K562 (cell line): ENCODE measurements around the gene TARS3. TPM values are rescaled to one million over a fixed set of nuclear protein-coding genes. Genes with fewer than 3 reads are reported as not detected.

Experiments used
- ATAC-seq: fragments of 200-7000 bp; cut with Tn5 transposase; 3 replicates; pipeline ENCODE4 v1.9.1; 2020; ENCODE audit warnings: moderate library complexity
- BruUV-seq: library from RNA; stranded (reverse); fragments of 400-500 nt; replicated peaks from 2 replicates; lab custom pipeline; 2021; lab: Mats Ljungman, UMichigan
- CTCF ChIA-PET: fragments of 300-600 bp; formaldehyde crosslinking; extraction: SDS; loops from one replicate; lab custom pipeline; 2021; ENCODE audit warnings: low intra/inter-chr PET ratio; lab: Yijun Ruan, JAX
- POLR2A ChIA-PET: fragments of 300-600, 350-650 bp; sonication (Branson Sonifier 250); formaldehyde crosslinking; extraction: SDS; loops from one replicate; lab custom pipeline; 2021; ENCODE audit warnings: antibody characterized with exemption, inconsistent platforms; lab: Yijun Ruan, JAX
- DNase-seq, 4 experiments: peaks; one replicate each; pipeline versions ENCODE4 v3.0.0 to v3.0.0-alpha.2; 2011 to 2018; ENCODE audit warnings: low spot score in 3 of 4, mixed read lengths in 3 of 4; ENCODE audit errors: extremely low read depth in 1 of 4
- FAIRE-seq: peaks from 2 replicates; lab custom pipeline; 2011; peaks lifted over from hg19 to GRCh38; lab: Jason Lieb, UNC
- H2AFZ ChIP-seq: 2 replicates; pipeline ENCODE4 v1.6.0; 2011; ENCODE audit warnings: low read depth, low read length, control low read depth, inconsistent platforms
- H3K27ac ChIP-seq: fragments of 200-600 bp; 3 replicates; pipeline ENCODE4 v1.8.0; 2011; ENCODE audit warnings: low read depth, mild to moderate bottlenecking, control low read depth, inconsistent platforms, low read length, moderate library complexity, mixed read lengths; ENCODE audit errors: extremely low read depth
- H3K27me3 ChIP-seq, 2 experiments: fragments of 300-600 bp in 1 of 2; 2 replicates in 1 of 2; 3 replicates in 1 of 2; pipeline versions ENCODE4 v1.6.0 to v1.8.0; 2011; ENCODE audit warnings: inconsistent platforms in 2 of 2, low read length in 2 of 2, mild to moderate bottlenecking in 1 of 2, mixed read lengths in 1 of 2, moderate library complexity in 1 of 2; ENCODE audit not compliant: control insufficient read depth in 2 of 2, insufficient read depth in 2 of 2
- H3K36me3 ChIP-seq: fragments of 300-600 bp; 3 replicates; pipeline ENCODE4 v1.8.0; 2011; ENCODE audit warnings: mild to moderate bottlenecking, low read length, inconsistent platforms; ENCODE audit not compliant: control insufficient read depth, insufficient read depth
- H3K4me1 ChIP-seq, 2 experiments: fragments of 200-600 bp in 1 of 2; replicated peaks in 1 of 2; 2 replicates in 1 of 2; 3 replicates in 1 of 2; pipeline versions ENCODE4 v1.5.1 to v1.8.0; 2011; ENCODE audit warnings: inconsistent platforms in 2 of 2, low read length in 2 of 2, mild to moderate bottlenecking in 1 of 2, mixed read lengths in 1 of 2, moderate library complexity in 1 of 2; ENCODE audit not compliant: control insufficient read depth in 2 of 2, insufficient read depth in 2 of 2
- H3K4me2 ChIP-seq: 2 replicates; pipeline ENCODE4 v1.6.1; 2011; ENCODE audit warnings: low read length, control low read depth, inconsistent platforms, mixed read lengths; ENCODE audit not compliant: insufficient read depth
- H3K4me3 ChIP-seq: fragments of 200-600 bp; sonication (generic), shearing (Covaris generic); 2 replicates; pipeline ENCODE4 v1.5.1; 2016; ENCODE audit warnings: control low read depth, inconsistent platforms
- H3K79me2 ChIP-seq: fragments of 200-600 bp; 3 replicates; pipeline ENCODE4 v1.8.0; 2011; ENCODE audit warnings: low read length, inconsistent platforms; ENCODE audit not compliant: control insufficient read depth, insufficient read depth
- H3K9ac ChIP-seq, 2 experiments: 2 replicates each; pipeline versions ENCODE4 v1.6.0 to v1.6.1; 2011; ENCODE audit warnings: low read depth in 2 of 2, low read length in 2 of 2, control low read depth in 1 of 2, inconsistent platforms in 1 of 2, mild to moderate bottlenecking in 1 of 2, mixed read lengths in 1 of 2; ENCODE audit not compliant: insufficient read depth in 1 of 2
- H3K9me1 ChIP-seq: one replicate; pipeline ENCODE4 v1.6.0; 2011; ENCODE audit warnings: inconsistent platforms, mild to moderate bottlenecking, low read length, moderate library complexity; ENCODE audit not compliant: control insufficient read depth, insufficient read depth
- H3K9me3 ChIP-seq: replicated peaks from 2 replicates; pipeline ENCODE4 v1.5.1; 2011; ENCODE audit warnings: low read depth, low read length, inconsistent platforms; ENCODE audit not compliant: control insufficient read depth, insufficient read depth
- H4K20me1 ChIP-seq: replicated peaks from 2 replicates; pipeline ENCODE4 v1.6.1; 2011; ENCODE audit warnings: low read length, inconsistent platforms, mixed read lengths; ENCODE audit not compliant: control insufficient read depth, insufficient read depth
- ASH1L ChIP-seq: fragments of 450-650 bp; IDR thresholded peaks from 2 replicates; pipeline ENCODE4 v1.6.1; 2018; ENCODE audit warnings: borderline replicate concordance, mild to moderate bottlenecking, low read depth; ENCODE audit not compliant: partially characterized antibody
- E2F4 ChIP-seq: sonication (generic); formaldehyde crosslinking; IDR thresholded peaks from 2 replicates; pipeline ENCODE4 v1.8.0; 2022; ENCODE audit warnings: mild to moderate bottlenecking, low read depth, missing genetic modification reagents
- ETS1 ChIP-seq: conservative IDR thresholded peaks from 2 replicates; pipeline ENCODE4 v1.6.1; 2011; ENCODE audit warnings: low read depth, mild to moderate bottlenecking, low read length; ENCODE audit not compliant: control insufficient read depth
- GTF2E2 ChIP-seq: fragments of 200-800 bp; sonication (Bioruptor generic); IDR thresholded peaks from 2 replicates; pipeline ENCODE4 v1.6.1; 2016; ENCODE audit warnings: missing genetic modification characterization, missing compliant biosample characterization
- GTF2F1 ChIP-seq: IDR thresholded peaks from 2 replicates; pipeline ENCODE4 v1.6.1; 2011; ENCODE audit warnings: low read depth, low read length, improper control_type of control experiment
- MYNN ChIP-seq, 2 experiments: sonication (generic); formaldehyde crosslinking in 1 of 2; IDR thresholded peaks; 2 replicates each; pipeline versions ENCODE4 v1.5.0 to v1.6.1; 2016 to 2020; ENCODE audit warnings: antibody characterized with exemption in 1 of 2, missing genetic modification reagents in 1 of 2
- NR2F6 ChIP-seq: fragments of 450-650 bp; formaldehyde crosslinking; IDR thresholded peaks from 2 replicates; pipeline ENCODE4 v1.4.0; 2020; ENCODE audit warnings: mild to moderate bottlenecking
- SMAD3 ChIP-seq: fragments of 450-650 bp; formaldehyde crosslinking; conservative IDR thresholded peaks from 2 replicates; pipeline ENCODE4 v1.4.0; 2020; ENCODE audit warnings: mild to moderate bottlenecking
- ZHX1 ChIP-seq: fragments of 150-350 bp; conservative IDR thresholded peaks from 2 replicates; pipeline ENCODE4 v1.6.1; 2014; ENCODE audit warnings: low read length
- whole genome bisulfite sequencing: fragments of 100-300 bp; shearing (Covaris generic); methylation state at CpG from one replicate; pipeline ENCODE4 v1.1.6; 2016; ENCODE audit warnings: low coverage, mixed read lengths; ENCODE audit not compliant: insufficient coverage; ENCODE audit errors: missing lambda C conversion rate; 5-methylcytosine and 5-hydroxymethylcytosine counted together
- in situ Hi-C: fragments of 300-500 bp; cut with MboI; formaldehyde crosslinking; loops from 4 replicates; pipeline ENCODE4 v1.15.0; 2018; ENCODE audit warnings: inconsistent platforms, mixed read lengths
- intact Hi-C: fragments of 100-400 bp; cut with micrococcal nuclease; formaldehyde crosslinking; loops from 2 replicates; pipeline ENCODE4 v1.14.2; 2022
- polyA plus RNA-seq, 8 experiments: library from polyadenylated mRNA; depleted of rRNA in 4 of 8; stranded (reverse) in 5 of 8; unstranded in 3 of 8; fragments of >200 nt; fragmentation: Nextera tagmentation in 2 of 8; fragmentation: Illumina TruSeq in 1 of 8; extraction: Ambion mirVana in 2 of 8; extraction: Trizol in 1 of 8; gene quantifications; 2 replicates each; pipeline versions ENCODE4 v1.2.1 to v1.2.3, GENCODE V29; 2011 to 2014; ENCODE audit warnings: inconsistent platforms in 1 of 8, missing spikeins in 1 of 8
- total RNA-seq, 7 experiments: library from RNA; depleted of rRNA in 6 of 7; stranded (reverse); fragments of >200 nt in 6 of 7; fragmentation: Illumina TruSeq in 2 of 7; extraction: Trizol in 2 of 7; gene quantifications; 2 replicates each; pipeline versions ENCODE4 v1.2.1 to v1.2.3, GENCODE V29; 2011 to 2021; ENCODE audit warnings: low replicate concordance in 1 of 7

The TARS3 gene
- total and polyA plus RNA-seq, 9 of the 15 experiments (the other 6 are each of a cell fraction or from before 2014, with no cell fraction given) = 2.1 to 14.7 (median 9.8) TPM

- peak; percentile 63 for FAIRE-seq
- intact Hi-C loops = no loop called here
- BruUV-seq = TSS peak; percentile 66
Observed at GRCh38 chr15:101723171-101723873, 951 bp downstream of the TARS3 start.

GRCh38 chr15:101718896-101719295, 5.4 kb downstream of the TARS3 start:
- Histone ChIP-seq H4K20me1 (no peaks in the 10 kb centered on the region), H3K4me2 (no peak overlapping the region), H3K4me1 (peaks cover 3 to 5% of the 10 kb centered on the region in 2 experiments; a peak in 2 of 5 replicates), H3K36me3 (peaks cover 45% of the 10 kb centered on the region; the same call in 2 of the 3 replicates), H3K9me1 (no peaks in the 10 kb centered on the region), H3K9me3 (no peaks in the 10 kb centered on the region), H3K27me3 (no peaks in the 10 kb centered on the region), H3K4me3 (no peak overlapping the region), H3K9ac (no peak overlapping the region), H2AFZ (no peak overlapping the region), H3K79me2 (peaks cover 10% of the 10 kb centered on the region; the same call in 2 of the 3 replicates), H3K27ac (no peak overlapping the region)
- DNase-seq = no peak
- in situ Hi-C loops = no loop called here
- ChIA-PET CTCF (no interaction called here), POLR2A (interaction anchor here (1.6 to 1.7 kb wide), 2 partner anchors 13 kb away, joined by 4 read pairs; no protein-coding TSS in a partner anchor)
- no peak for FAIRE-seq
- WGBS = 74% methylated on average over 3 of the region's 3 CpGs
- no peak for ATAC-seq
- BruUV-seq = no TSS peak
- intact Hi-C loops = no loop called here
- no peak for TF ChIP-seq E2F4
- no peak for TF ChIP-seq MYNN (IDR thresholded peaks at IDR 0.05)
- TF ChIP-seq MYNN (CRISPR knock-in tag; IDR thresholded peaks at IDR 0.05) = no peak
- TF ChIP-seq ETS1 = no peak
- TF ChIP-seq ZHX1 = no peak
- TF ChIP-seq NR2F6 (CRISPR knock-in tag) = no peak
- no peak for TF ChIP-seq GTF2F1
- no peak for TF ChIP-seq ASH1L

More at GRCh38 chr15:101723171-101723873, 951 bp downstream of the TARS3 start:
- WGBS = 9% methylated on average over 8 of the region's 8 CpGs
- no peak for TF ChIP-seq SMAD3 (CRISPR knock-in tag)
- peak; percentile 19; the same call in 1 of the 2 replicates for TF ChIP-seq GTF2E2 (tag)
- TF ChIP-seq, all 486 proteins: peak for 1
- Histone ChIP-seq H3K9me1 (no peaks in the 10 kb centered on the region), H3K9ac (peak overlapping the region; percentile 69 to 98), H3K9me3 (no peaks in the 10 kb centered on the region), H2AFZ (peak overlapping the region; percentile 97), H3K27me3 (no peaks in the 10 kb centered on the region), H3K4me2 (peak overlapping the region; percentile 81), H4K20me1 (no peaks in the 10 kb centered on the region), H3K4me1 (peaks cover 6 to 13% of the 10 kb centered on the region in 2 experiments; a peak in 3 of 5 replicates), H3K27ac (peak overlapping the region; percentile 76; the same call in 1 of the 3 replicates), H3K36me3 (peaks cover 38% of the 10 kb centered on the region; the same call in 2 of the 3 replicates), H3K4me3 (peak overlapping the region; percentile 53), H3K79me2 (peaks cover 11% of the 10 kb centered on the region; the same call in 2 of the 3 replicates)
- DNase-seq (peak in 1 of 4 experiments; percentile 23), ATAC-seq (no peak)
- CTCF ChIA-PET = no interaction called here
- in situ Hi-C loops = no loop called here
- POLR2A ChIA-PET = interaction anchor here (0.7 to 1.9 kb wide), 7 partner anchors 9 to 81 kb away, joined by 3 to 5 read pairs (median 4); no protein-coding TSS in a partner anchor
